ENCODE measurements around the gene CCL27.

DNA sequence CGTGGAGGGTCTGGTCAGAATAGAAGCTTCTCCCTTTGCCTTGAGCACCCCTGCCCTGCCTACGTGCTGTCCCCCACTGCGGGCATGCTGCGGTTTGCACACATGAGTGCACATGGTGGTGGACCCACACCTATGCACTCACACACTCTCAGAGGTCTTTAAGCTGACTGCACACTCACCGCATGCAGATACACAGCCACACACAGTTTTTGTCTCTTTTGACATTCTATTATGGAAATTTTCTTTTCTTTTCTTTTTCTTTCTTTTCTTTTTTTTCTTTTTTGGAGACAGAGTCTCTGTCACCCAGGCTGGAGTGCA, 33.0 kb downstream of the CCL27 start:
- TF ChIP-seq, protein P1, sequence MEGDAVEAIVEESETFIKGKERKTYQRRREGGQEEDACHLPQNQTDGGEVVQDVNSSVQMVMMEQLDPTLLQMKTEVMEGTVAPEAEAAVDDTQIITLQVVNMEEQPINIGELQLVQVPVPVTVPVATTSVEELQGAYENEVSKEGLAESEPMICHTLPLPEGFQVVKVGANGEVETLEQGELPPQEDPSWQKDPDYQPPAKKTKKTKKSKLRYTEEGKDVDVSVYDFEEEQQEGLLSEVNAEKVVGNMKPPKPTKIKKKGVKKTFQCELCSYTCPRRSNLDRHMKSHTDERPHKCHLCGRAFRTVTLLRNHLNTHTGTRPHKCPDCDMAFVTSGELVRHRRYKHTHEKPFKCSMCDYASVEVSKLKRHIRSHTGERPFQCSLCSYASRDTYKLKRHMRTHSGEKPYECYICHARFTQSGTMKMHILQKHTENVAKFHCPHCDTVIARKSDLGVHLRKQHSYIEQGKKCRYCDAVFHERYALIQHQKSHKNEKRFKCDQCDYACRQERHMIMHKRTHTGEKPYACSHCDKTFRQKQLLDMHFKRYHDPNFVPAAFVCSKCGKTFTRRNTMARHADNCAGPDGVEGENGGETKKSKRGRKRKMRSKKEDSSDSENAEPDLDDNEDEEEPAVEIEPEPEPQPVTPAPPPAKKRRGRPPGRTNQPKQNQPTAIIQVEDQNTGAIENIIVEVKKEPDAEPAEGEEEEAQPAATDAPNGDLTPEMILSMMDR (IDR thresholded peaks at IDR 0.05) = no peak
- no peak for TF ChIP-seq POLR2A (IDR thresholded peaks at IDR 0.05)

Measured in upper lobe of left lung (tissue), 4 donors.